ENCODE measurements around the gene TIAM1.

The TIAM1 gene

GRCh38 chr21:31351960-31352359 is 7.9 kb upstream of the TIAM1 start:
- no peak for FAIRE-seq

- no peak for FAIRE-seq
These were observed 7.4 kb upstream of the TIAM1 start for GRCh38 chr21:31351438-31351837.

GRCh38 chr21:31349208-31349607 is 5.1 kb upstream of the TIAM1 start:
- no peak for FAIRE-seq

GRCh38 chr21:31348188-31348587 is 4.1 kb upstream of the TIAM1 start:
- no peak for FAIRE-seq

- no peak for FAIRE-seq
These were observed 3.5 kb upstream of the TIAM1 start for GRCh38 chr21:31347435-31348032.

- no peak for FAIRE-seq
These were observed 2.3 kb upstream of the TIAM1 start for GRCh38 chr21:31346256-31346821.

GRCh38 chr21:31345136-31345535 is 1.1 kb upstream of the TIAM1 start:
- FAIRE-seq: no peak

- no peak for FAIRE-seq
These were observed 991 bp downstream of the TIAM1 start for GRCh38 chr21:31343030-31343510.

GRCh38 chr21:31342348-31342747 is 1.7 kb downstream of the TIAM1 start:
- no peak for FAIRE-seq

- FAIRE-seq: no peak
These were observed 3.0 kb downstream of the TIAM1 start for GRCh38 chr21:31340942-31341487.

- FAIRE-seq: no peak
These were observed 3.5 kb downstream of the TIAM1 start for GRCh38 chr21:31340514-31340913.

- FAIRE-seq: no peak
These were observed 4.3 kb downstream of the TIAM1 start for GRCh38 chr21:31339721-31340120.

GRCh38 chr21:31338908-31339368 is 5.1 kb downstream of the TIAM1 start:
- no peak for FAIRE-seq

GRCh38 chr21:31337996-31338907 is 5.8 kb downstream of the TIAM1 start:
- FAIRE-seq: no peak

GRCh38 chr21:31337086-31337485 is 7.0 kb downstream of the TIAM1 start:
- FAIRE-seq: no peak

- no peak for FAIRE-seq
These were observed 7.4 kb downstream of the TIAM1 start for GRCh38 chr21:31336739-31337040.

GRCh38 chr21:31335957-31336738 is 7.9 kb downstream of the TIAM1 start:
- no peak for FAIRE-seq

- no peak for FAIRE-seq
These were observed 9.4 kb downstream of the TIAM1 start for GRCh38 chr21:31334648-31335121.

- no peak for FAIRE-seq
These were observed 11.5 kb downstream of the TIAM1 start for GRCh38 chr21:31332525-31332924.

GRCh38 chr21:31331231-31331630 is 12.8 kb downstream of the TIAM1 start:
- FAIRE-seq: no peak

- no peak for FAIRE-seq
These were observed 13.9 kb downstream of the TIAM1 start for GRCh38 chr21:31330144-31330483.

- no peak for FAIRE-seq
These were observed 14.5 kb downstream of the TIAM1 start for GRCh38 chr21:31329456-31330143.

Data from G401.6 (cell line).